ENCODE results near the gene PHF2.

DNA sequence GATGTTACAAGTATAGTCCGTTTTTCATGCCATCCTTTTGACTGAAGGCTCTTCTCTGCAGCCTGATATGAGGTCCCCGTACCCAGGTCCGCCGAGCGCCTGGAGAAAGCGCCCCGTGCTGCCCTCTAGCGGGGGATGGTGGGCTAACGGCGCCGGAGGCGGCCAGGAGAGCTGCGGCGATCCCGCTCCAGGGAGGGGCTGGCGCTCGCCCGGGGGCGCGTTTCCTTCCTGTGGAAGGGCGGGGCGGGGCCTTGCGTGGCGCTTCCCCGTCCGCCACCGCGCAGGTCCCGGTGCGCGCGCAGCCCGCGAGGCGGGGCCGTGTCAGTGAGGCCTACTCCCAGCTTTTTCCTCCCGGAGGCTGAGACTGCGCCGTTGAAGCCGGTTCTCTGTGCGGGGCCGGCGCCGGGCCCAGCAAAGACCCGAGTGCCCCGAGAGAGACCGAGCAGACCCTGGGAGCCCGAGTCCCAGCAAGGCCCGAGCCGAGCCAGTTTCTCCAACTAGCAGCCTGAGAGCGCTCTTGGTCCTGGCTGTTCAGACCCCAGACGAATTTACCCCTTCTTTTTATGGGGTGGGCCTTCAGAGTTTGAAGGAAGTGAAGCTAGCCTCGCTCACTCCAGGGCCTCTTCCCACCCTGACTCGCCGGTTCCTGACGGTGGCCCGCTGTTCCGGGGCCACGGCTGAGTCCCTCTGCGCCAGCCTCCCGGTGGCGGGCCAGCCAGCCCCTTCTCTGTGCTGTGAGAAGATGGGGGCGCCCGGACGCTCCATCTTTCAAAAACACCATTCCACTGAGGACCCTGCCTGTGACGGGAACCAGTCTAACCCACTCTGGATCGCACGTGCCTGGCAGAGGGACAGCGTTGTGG, 9.7 kb upstream of the PHF2 start:
- TF ChIP-seq POLR2A (IDR thresholded peaks at IDR 0.05): peak; percentile 95
- TF ChIP-seq, protein P1, sequence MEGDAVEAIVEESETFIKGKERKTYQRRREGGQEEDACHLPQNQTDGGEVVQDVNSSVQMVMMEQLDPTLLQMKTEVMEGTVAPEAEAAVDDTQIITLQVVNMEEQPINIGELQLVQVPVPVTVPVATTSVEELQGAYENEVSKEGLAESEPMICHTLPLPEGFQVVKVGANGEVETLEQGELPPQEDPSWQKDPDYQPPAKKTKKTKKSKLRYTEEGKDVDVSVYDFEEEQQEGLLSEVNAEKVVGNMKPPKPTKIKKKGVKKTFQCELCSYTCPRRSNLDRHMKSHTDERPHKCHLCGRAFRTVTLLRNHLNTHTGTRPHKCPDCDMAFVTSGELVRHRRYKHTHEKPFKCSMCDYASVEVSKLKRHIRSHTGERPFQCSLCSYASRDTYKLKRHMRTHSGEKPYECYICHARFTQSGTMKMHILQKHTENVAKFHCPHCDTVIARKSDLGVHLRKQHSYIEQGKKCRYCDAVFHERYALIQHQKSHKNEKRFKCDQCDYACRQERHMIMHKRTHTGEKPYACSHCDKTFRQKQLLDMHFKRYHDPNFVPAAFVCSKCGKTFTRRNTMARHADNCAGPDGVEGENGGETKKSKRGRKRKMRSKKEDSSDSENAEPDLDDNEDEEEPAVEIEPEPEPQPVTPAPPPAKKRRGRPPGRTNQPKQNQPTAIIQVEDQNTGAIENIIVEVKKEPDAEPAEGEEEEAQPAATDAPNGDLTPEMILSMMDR (IDR thresholded peaks at IDR 0.05): peak; percentile 87 to 98 (median 98)
- peak; percentile 90 for TF ChIP-seq POLR2AphosphoS5 (IDR thresholded peaks at IDR 0.05)
